ENCODE measurements around the gene GPR83. TPM values are rescaled to one million over a fixed set of nuclear protein-coding genes. Genes with fewer than 3 reads are reported as not detected.

The GPR83 gene
- total and polyA plus RNA-seq, 10 of the 15 experiments (the other 5 are each of a cell fraction or from before 2014, with no cell fraction given): 0.03 to 0.19 (median 0.05) TPM; not detected in 7

DNA sequence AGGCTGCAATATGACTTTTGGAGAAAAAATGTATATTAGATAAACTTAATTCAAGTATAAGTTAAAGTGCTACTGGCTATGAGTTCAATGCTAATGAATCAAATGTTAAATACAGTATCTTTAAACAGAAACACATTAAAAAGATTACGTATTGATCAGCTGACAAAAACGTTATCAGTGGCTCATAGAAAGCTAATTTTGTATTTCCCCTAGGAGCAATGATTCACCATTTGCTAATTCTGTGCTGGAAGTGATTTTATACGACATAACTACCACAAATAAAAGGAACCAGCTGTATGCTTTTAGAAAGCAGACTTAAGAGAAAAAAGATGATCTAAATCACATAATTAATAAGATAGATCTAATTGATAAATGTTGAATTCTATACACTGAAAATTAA, 48.8 kb upstream of the GPR83 start (continued):
- TF ChIP-seq, protein P1, sequence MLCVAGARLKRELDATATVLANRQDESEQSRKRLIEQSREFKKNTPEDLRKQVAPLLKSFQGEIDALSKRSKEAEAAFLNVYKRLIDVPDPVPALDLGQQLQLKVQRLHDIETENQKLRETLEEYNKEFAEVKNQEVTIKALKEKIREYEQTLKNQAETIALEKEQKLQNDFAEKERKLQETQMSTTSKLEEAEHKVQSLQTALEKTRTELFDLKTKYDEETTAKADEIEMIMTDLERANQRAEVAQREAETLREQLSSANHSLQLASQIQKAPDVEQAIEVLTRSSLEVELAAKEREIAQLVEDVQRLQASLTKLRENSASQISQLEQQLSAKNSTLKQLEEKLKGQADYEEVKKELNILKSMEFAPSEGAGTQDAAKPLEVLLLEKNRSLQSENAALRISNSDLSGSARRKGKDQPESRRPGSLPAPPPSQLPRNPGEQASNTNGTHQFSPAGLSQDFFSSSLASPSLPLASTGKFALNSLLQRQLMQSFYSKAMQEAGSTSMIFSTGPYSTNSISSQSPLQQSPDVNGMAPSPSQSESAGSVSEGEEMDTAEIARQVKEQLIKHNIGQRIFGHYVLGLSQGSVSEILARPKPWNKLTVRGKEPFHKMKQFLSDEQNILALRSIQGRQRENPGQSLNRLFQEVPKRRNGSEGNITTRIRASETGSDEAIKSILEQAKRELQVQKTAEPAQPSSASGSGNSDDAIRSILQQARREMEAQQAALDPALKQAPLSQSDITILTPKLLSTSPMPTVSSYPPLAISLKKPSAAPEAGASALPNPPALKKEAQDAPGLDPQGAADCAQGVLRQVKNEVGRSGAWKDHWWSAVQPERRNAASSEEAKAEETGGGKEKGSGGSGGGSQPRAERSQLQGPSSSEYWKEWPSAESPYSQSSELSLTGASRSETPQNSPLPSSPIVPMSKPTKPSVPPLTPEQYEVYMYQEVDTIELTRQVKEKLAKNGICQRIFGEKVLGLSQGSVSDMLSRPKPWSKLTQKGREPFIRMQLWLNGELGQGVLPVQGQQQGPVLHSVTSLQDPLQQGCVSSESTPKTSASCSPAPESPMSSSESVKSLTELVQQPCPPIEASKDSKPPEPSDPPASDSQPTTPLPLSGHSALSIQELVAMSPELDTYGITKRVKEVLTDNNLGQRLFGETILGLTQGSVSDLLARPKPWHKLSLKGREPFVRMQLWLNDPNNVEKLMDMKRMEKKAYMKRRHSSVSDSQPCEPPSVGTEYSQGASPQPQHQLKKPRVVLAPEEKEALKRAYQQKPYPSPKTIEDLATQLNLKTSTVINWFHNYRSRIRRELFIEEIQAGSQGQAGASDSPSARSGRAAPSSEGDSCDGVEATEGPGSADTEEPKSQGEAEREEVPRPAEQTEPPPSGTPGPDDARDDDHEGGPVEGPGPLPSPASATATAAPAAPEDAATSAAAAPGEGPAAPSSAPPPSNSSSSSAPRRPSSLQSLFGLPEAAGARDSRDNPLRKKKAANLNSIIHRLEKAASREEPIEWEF (IDR thresholded peaks at IDR 0.05; ENCODE audit: insufficient replicate concordance, low read depth, low read length): no peak

GRCh38 chr11:94449437-94449836, 48.2 kb upstream of the GPR83 start:
- Histone ChIP-seq H3K27ac (ENCODE audit: control insufficient read depth, insufficient read depth) (no peak overlapping the region), H3K4me3 (no peak overlapping the region), H3K9ac (ENCODE audit: control insufficient read depth, insufficient read depth, low read length) (no peak overlapping the region), H2AFZ (ENCODE audit: control insufficient read depth, low read depth, low read length) (no peak overlapping the region), H3K27me3 (replicated peaks in 1 of 2; ENCODE audit: control insufficient read depth in 2 of 2, insufficient read depth in 2 of 2, low read length in 1 of 2) (no peaks in the 10 kb centered on the region), H3K79me2 (ENCODE audit: control insufficient read depth, insufficient read depth, low read length) (no peaks in the 10 kb centered on the region), H3K4me2 (ENCODE audit: control insufficient read depth, insufficient read depth) (no peak overlapping the region), H3K9me3 (replicated peaks; ENCODE audit: control insufficient read depth, insufficient read depth, low read length) (no peaks in the 10 kb centered on the region; the same call in 2 of the 3 replicates), H3K4me1 (ENCODE audit: control insufficient read depth, insufficient read depth, low read length) (no peaks in the 10 kb centered on the region), H3K36me3 (ENCODE audit: control insufficient read depth in 2 of 2, insufficient read depth in 2 of 2, low read length in 1 of 2) (no peaks in the 10 kb centered on the region; a peak in 1 of 4 replicates), H4K20me1 (ENCODE audit: control insufficient read depth, insufficient read depth) (no peaks in the 10 kb centered on the region)
- WGBS (ENCODE audit: insufficient coverage, insufficient replicate concordance, low lambda C conversion rate, missing lambda C conversion rate): 100% methylated on average over 2 of the region's 2 CpGs
- ChIA-PET CTCF (interaction anchor here (0.8 to 1.2 kb wide), 3 partner anchors 9 to 123 kb away, joined by 3 read pairs; no protein-coding TSS in a partner anchor), POLR2A (no interaction called here), SMC1A (ENCODE audit: uncharacterized antibody, unreplicated experiment) (interaction anchor here (1.1 kb wide), 2 partner anchors 13 to 46 kb away, joined by 3 read pairs; no protein-coding TSS in a partner anchor), RAD21 (ENCODE audit: unreplicated experiment) (no interaction called here)
- FAIRE-seq (no peak), DNase-seq (ENCODE audit: low read depth, low spot score) (no peak), ATAC-seq (no peak)
- intact Hi-C loops (cut with micrococcal nuclease; ENCODE audit: unreplicated experiment): no loop called here
- no peak for TF ChIP-seq ZZZ3 (IDR thresholded peaks at IDR 0.05; ENCODE audit: control insufficient read depth, insufficient read length, low read depth)
- TF ChIP-seq MTA3 (IDR thresholded peaks at IDR 0.05; ENCODE audit: borderline replicate concordance, low read length): no peak
- no peak for TF ChIP-seq ATF3 (IDR thresholded peaks at IDR 0.05; ENCODE audit: borderline replicate concordance, extremely low read depth, low read depth, low read length)
- TF ChIP-seq BACH1 (IDR thresholded peaks at IDR 0.05; ENCODE audit: borderline replicate concordance): no peak
- no peak for TF ChIP-seq MEF2B (IDR thresholded peaks at IDR 0.05; ENCODE audit: partially characterized antibody, poor library complexity, severe bottlenecking)
- no peak for TF ChIP-seq RAD51 (IDR thresholded peaks at IDR 0.05)
- no peak for TF ChIP-seq SREBF2 (IDR thresholded peaks at IDR 0.05; ENCODE audit: low read length)
- no peak for TF ChIP-seq SUZ12 (IDR thresholded peaks at IDR 0.05; ENCODE audit: unreplicated experiment)
- no peak for TF ChIP-seq TCF7 (IDR thresholded peaks at IDR 0.05; ENCODE audit: borderline replicate concordance)
- in situ Hi-C loops (cut with MboI): no loop called here
- BruUV-seq (replicated peaks): no TSS peak
